T-helper 2 cell treated with Interferon-gamma antibody and Interleukin-4, amounts not matched to agents 100 ng/mL and 5 ng/mL, for 36 hours (primary cell): Measurements from ENCODE around the gene TMTC1. TPM values are rescaled to one million over a fixed set of nuclear protein-coding genes. Genes with fewer than 3 reads are reported as not detected.
"Not testable (repeated sequence)": the region's sequence is repeated elsewhere in the genome, so short reads cannot be mapped to it uniquely, and the experiment has no call there.

Experiments used
- intact Hi-C: fragments of 100-400 bp; cut with micrococcal nuclease; formaldehyde crosslinking; loops from one replicate; pipeline ENCODE4 v1.15.1; 2023
- total RNA-seq: library from RNA; stranded (reverse); gene quantifications from 2 replicates; pipeline ENCODE4 v1.2.3, GENCODE V29; 2022

The TMTC1 gene
- 0.30 and 0.39 TPM in 2 replicates for total RNA-seq

- intact Hi-C loops = no loop called here
These were observed at the start of gene TMTC1 for GRCh38 chr12:29783773-29784666. Gene TMTC1 (minus strand): TSS chr12:29783942. CDS start chr12:29783751, 191 bp downstream.

- intact Hi-C loops = no loop called here
These were observed 47.4 kb upstream of the TMTC1 start for GRCh38 chr12:29831173-29831572.

GRCh38 chr12:29830391-29830790, 46.6 kb upstream of the TMTC1 start:
- intact Hi-C loops = no loop called here

- intact Hi-C loops = no loop called here
These were observed 35.3 kb upstream of the TMTC1 start for GRCh38 chr12:29818916-29819623.

GRCh38 chr12:29816874-29817725, 33.4 kb upstream of the TMTC1 start:
- intact Hi-C loops = no loop called here

GRCh38 chr12:29809616-29810361, 26.0 kb upstream of the TMTC1 start:
- intact Hi-C loops = not testable (repeated sequence)

GRCh38 chr12:29807129-29807528, 23.4 kb upstream of the TMTC1 start:
- intact Hi-C loops = no loop called here

- intact Hi-C loops = no loop called here
These were observed 20.3 kb upstream of the TMTC1 start for GRCh38 chr12:29804019-29804418.

- intact Hi-C loops = no loop called here
These were observed 15.8 kb upstream of the TMTC1 start for GRCh38 chr12:29799591-29799990.

- intact Hi-C loops = no loop called here
These were observed 14.0 kb upstream of the TMTC1 start for GRCh38 chr12:29797565-29798355.

GRCh38 chr12:29796823-29797263, 13.1 kb upstream of the TMTC1 start:
- intact Hi-C loops = no loop called here

- intact Hi-C loops = no loop called here
These were observed 12.0 kb upstream of the TMTC1 start for GRCh38 chr12:29795715-29796114.

- intact Hi-C loops = no loop called here
These were observed 11.1 kb upstream of the TMTC1 start for GRCh38 chr12:29794862-29795261.

- intact Hi-C loops = no loop called here
These were observed 9.1 kb upstream of the TMTC1 start for GRCh38 chr12:29792853-29793252.

- intact Hi-C loops = no loop called here
These were observed 8.4 kb upstream of the TMTC1 start for GRCh38 chr12:29792132-29792531.

- intact Hi-C loops = no loop called here
These were observed 620 bp downstream of the TMTC1 start for GRCh38 chr12:29782871-29783772.

- intact Hi-C loops = no loop called here
These were observed 1.4 kb downstream of the TMTC1 start for GRCh38 chr12:29782285-29782870.

- intact Hi-C loops = no loop called here
These were observed 2.0 kb downstream of the TMTC1 start for GRCh38 chr12:29781705-29782266.
